Memory B cell (primary cell): ENCODE data around the gene MYLK.

Source experiments
- ATAC-seq: fragments of 150-1000 bp; cut with Tn5 transposase; 2 replicates; pipeline ENCODE4 v1.10.0; 2021; ENCODE audit warnings: low read depth, mild to moderate bottlenecking, moderate library complexity
- DNase-seq, 2 donors: peaks; one replicate each; pipeline ENCODE4 v3.0.0; 2022; ENCODE audit warnings: low spot score in 2 of 2
- H3K27ac Mint-ChIP-seq: one replicate; pipeline ENCODE4 v1.8.0; 2022; ENCODE audit warnings: mild to moderate bottlenecking, moderate library complexity, mixed read lengths
- H3K27me3 Mint-ChIP-seq: one replicate; pipeline ENCODE4 v1.8.0; 2022; ENCODE audit warnings: mixed read lengths
- H3K36me3 Mint-ChIP-seq: one replicate; pipeline ENCODE4 v1.8.0; 2022; ENCODE audit warnings: mild to moderate bottlenecking, mixed read lengths
- H3K4me1 Mint-ChIP-seq: one replicate; pipeline ENCODE4 v1.8.0; 2022; ENCODE audit warnings: mixed read lengths
- H3K4me3 Mint-ChIP-seq: one replicate; pipeline ENCODE4 v1.8.0; 2022; ENCODE audit warnings: mild to moderate bottlenecking, moderate library complexity, mixed read lengths
- H3K9me3 Mint-ChIP-seq: one replicate; pipeline ENCODE4 v1.8.0; 2022; ENCODE audit warnings: mixed read lengths

MYLK gene

GRCh38 chr3:123640311-123640710 is 243.8 kb downstream of the MYLK start:
- H3K9me3 Mint-ChIP-seq = no peaks in the 10 kb centered on the region
- DNase-seq = no peak
- no peak overlapping the region for H3K27ac Mint-ChIP-seq
- ATAC-seq = no peak
- H3K27me3 Mint-ChIP-seq = peaks cover 2% of the 10 kb centered on the region
- H3K4me3 Mint-ChIP-seq = no peak overlapping the region
- H3K36me3 Mint-ChIP-seq = peaks cover 1% of the 10 kb centered on the region
- H3K4me1 Mint-ChIP-seq = no peaks in the 10 kb centered on the region

- no peaks in the 10 kb centered on the region for H3K9me3 Mint-ChIP-seq
- no peaks in the 10 kb centered on the region for H3K4me1 Mint-ChIP-seq
- no peak for DNase-seq
- H3K36me3 Mint-ChIP-seq = peaks cover 5% of the 10 kb centered on the region
- no peak for ATAC-seq
- peaks cover 2% of the 10 kb centered on the region for H3K27me3 Mint-ChIP-seq
- H3K27ac Mint-ChIP-seq = no peak overlapping the region
- H3K4me3 Mint-ChIP-seq = no peak overlapping the region
Observed at GRCh38 chr3:123638936-123639689, 245.0 kb downstream of the MYLK start.

- H3K27ac Mint-ChIP-seq = no peak overlapping the region
- peaks cover 2% of the 10 kb centered on the region for H3K27me3 Mint-ChIP-seq
- no peaks in the 10 kb centered on the region for H3K9me3 Mint-ChIP-seq
- H3K4me1 Mint-ChIP-seq = no peaks in the 10 kb centered on the region
- DNase-seq = no peak
- ATAC-seq = no peak
- H3K36me3 Mint-ChIP-seq = peaks cover 12% of the 10 kb centered on the region
- H3K4me3 Mint-ChIP-seq = no peak overlapping the region
Observed at GRCh38 chr3:123637841-123638240, 246.3 kb downstream of the MYLK start.

GRCh38 chr3:123637131-123637530 is 247.0 kb downstream of the MYLK start:
- Mint-ChIP-seq H3K4me3 (no peak overlapping the region), H3K27ac (no peak overlapping the region), H3K36me3 (peaks cover 16% of the 10 kb centered on the region), H3K4me1 (no peaks in the 10 kb centered on the region), H3K27me3 (peaks cover 2% of the 10 kb centered on the region), H3K9me3 (no peaks in the 10 kb centered on the region)
- ATAC-seq = no peak
- DNase-seq = no peak

- Mint-ChIP-seq H3K4me3 (no peak overlapping the region), H3K27ac (no peak overlapping the region), H3K4me1 (no peaks in the 10 kb centered on the region), H3K9me3 (no peaks in the 10 kb centered on the region), H3K36me3 (peaks cover 17% of the 10 kb centered on the region), H3K27me3 (peaks cover 2% of the 10 kb centered on the region)
- ATAC-seq = no peak
- DNase-seq = no peak
Observed at GRCh38 chr3:123636431-123636841, 247.7 kb downstream of the MYLK start.

GRCh38 chr3:123635717-123636116 is 248.4 kb downstream of the MYLK start:
- no peak overlapping the region for H3K4me3 Mint-ChIP-seq
- no peak overlapping the region for H3K27ac Mint-ChIP-seq
- no peaks in the 10 kb centered on the region for H3K4me1 Mint-ChIP-seq
- ATAC-seq (no peak), DNase-seq (no peak)
- H3K9me3 Mint-ChIP-seq = no peaks in the 10 kb centered on the region
- peaks cover 2% of the 10 kb centered on the region for H3K27me3 Mint-ChIP-seq
- peaks cover 20% of the 10 kb centered on the region for H3K36me3 Mint-ChIP-seq

GRCh38 chr3:123635217-123635616 is 248.9 kb downstream of the MYLK start:
- Mint-ChIP-seq H3K27ac (no peak overlapping the region), H3K36me3 (peaks cover 21% of the 10 kb centered on the region), H3K4me3 (no peak overlapping the region), H3K9me3 (no peaks in the 10 kb centered on the region), H3K27me3 (peaks cover under 1% of the 10 kb centered on the region), H3K4me1 (no peaks in the 10 kb centered on the region)
- no peak for ATAC-seq
- DNase-seq = no peak

- H3K9me3 Mint-ChIP-seq = no peaks in the 10 kb centered on the region
- H3K4me3 Mint-ChIP-seq = no peak overlapping the region
- ATAC-seq (no peak), DNase-seq (no peak)
- no peak overlapping the region for H3K27ac Mint-ChIP-seq
- H3K4me1 Mint-ChIP-seq = no peaks in the 10 kb centered on the region
- H3K36me3 Mint-ChIP-seq = peaks cover 22% of the 10 kb centered on the region
- peaks cover 1% of the 10 kb centered on the region for H3K27me3 Mint-ChIP-seq
Observed at GRCh38 chr3:123634149-123635051, 249.7 kb downstream of the MYLK start.

- Mint-ChIP-seq H3K4me1 (no peaks in the 10 kb centered on the region), H3K4me3 (no peak overlapping the region), H3K36me3 (peaks cover 25% of the 10 kb centered on the region), H3K27ac (no peak overlapping the region), H3K27me3 (peaks cover 2% of the 10 kb centered on the region), H3K9me3 (no peaks in the 10 kb centered on the region)
- ATAC-seq (no peak), DNase-seq (no peak)
Observed at GRCh38 chr3:123633530-123633929, 250.6 kb downstream of the MYLK start.

- H3K27ac Mint-ChIP-seq = no peak overlapping the region
- no peaks in the 10 kb centered on the region for H3K4me1 Mint-ChIP-seq
- ATAC-seq = no peak
Observed at GRCh38 chr3:123632161-123632655, 251.9 kb downstream of the MYLK start.

GRCh38 chr3:123629747-123630047 is 254.4 kb downstream of the MYLK start:
- ATAC-seq (no peak), DNase-seq (no peak)
- H3K36me3 Mint-ChIP-seq = peaks cover 23% of the 10 kb centered on the region
- peaks cover 7% of the 10 kb centered on the region for H3K27me3 Mint-ChIP-seq
- no peak overlapping the region for H3K4me3 Mint-ChIP-seq
- H3K4me1 Mint-ChIP-seq = no peaks in the 10 kb centered on the region
- no peak overlapping the region for H3K27ac Mint-ChIP-seq
- no peaks in the 10 kb centered on the region for H3K9me3 Mint-ChIP-seq

More at GRCh38 chr3:123632161-123632655, 251.9 kb downstream of the MYLK start:
- Mint-ChIP-seq H3K4me3 (no peak overlapping the region), H3K27me3 (peaks cover 5% of the 10 kb centered on the region), H3K36me3 (peaks cover 25% of the 10 kb centered on the region), H3K9me3 (no peaks in the 10 kb centered on the region)
- no peak for DNase-seq

- Mint-ChIP-seq H3K27ac (no peak overlapping the region), H3K27me3 (peaks cover 7% of the 10 kb centered on the region), H3K4me1 (no peaks in the 10 kb centered on the region), H3K36me3 (peaks cover 20% of the 10 kb centered on the region), H3K4me3 (no peak overlapping the region), H3K9me3 (no peaks in the 10 kb centered on the region)
- DNase-seq (no peak), ATAC-seq (no peak)
Observed at GRCh38 chr3:123628996-123629746, 255.0 kb downstream of the MYLK start.

GRCh38 chr3:123627673-123628670 is 256.2 kb downstream of the MYLK start:
- H3K27me3 Mint-ChIP-seq = peaks cover 7% of the 10 kb centered on the region
- H3K27ac Mint-ChIP-seq = no peak overlapping the region
- no peak overlapping the region for H3K4me3 Mint-ChIP-seq
- peaks cover 13% of the 10 kb centered on the region for H3K36me3 Mint-ChIP-seq
- DNase-seq = no peak
- H3K9me3 Mint-ChIP-seq = no peaks in the 10 kb centered on the region
- ATAC-seq = no peak
- H3K4me1 Mint-ChIP-seq = no peaks in the 10 kb centered on the region
